ENCODE data around the gene HNF1B. TPM values are rescaled to one million over a fixed set of nuclear protein-coding genes. Genes with fewer than 3 reads are reported as not detected.

The HNF1B gene
- total RNA-seq, 4 donors from 2014 or later = not detected

- no peak overlapping the region for H3K4me3 ChIP-seq (ENCODE audit: low read depth, poor library complexity, severe bottlenecking)
- DNase-seq (ENCODE audit: low spot score in 2 of 2) = no peak
- 87 to 94% methylated on average over 5 of the region's 5 CpGs for WGBS, 2 donors
- intact Hi-C loops (cut with DNase I; ENCODE audit: low total_unique reads) = no loop called here
- no peak for TF ChIP-seq POLR2A (IDR thresholded peaks at IDR 0.05)
- no peak for TF ChIP-seq CTCF (IDR thresholded peaks at IDR 0.05)
Measured at GRCh38 chr17:37698132-37698910, 46.5 kb downstream of the HNF1B start.

GRCh38 chr17:37697381-37697780, 47.5 kb downstream of the HNF1B start:
- no peak for TF ChIP-seq POLR2A (IDR thresholded peaks at IDR 0.05)
- TF ChIP-seq CTCF (IDR thresholded peaks at IDR 0.05) = no peak
- WGBS, 2 donors = 41 to 56% methylated on average over 8 of the region's 8 CpGs
- intact Hi-C loops (cut with DNase I; ENCODE audit: low total_unique reads) = no loop called here
- no peak for DNase-seq (ENCODE audit: low spot score in 2 of 2)
- no peak overlapping the region for H3K4me3 ChIP-seq (ENCODE audit: low read depth, poor library complexity, severe bottlenecking)

- WGBS, 2 donors = 87 to 91% methylated on average over 7 of the region's 7 CpGs
- intact Hi-C loops (cut with DNase I; ENCODE audit: low total_unique reads) = no loop called here
- DNase-seq (ENCODE audit: low spot score in 2 of 2) = no peak
- no peak for TF ChIP-seq POLR2A (IDR thresholded peaks at IDR 0.05)
- TF ChIP-seq CTCF (IDR thresholded peaks at IDR 0.05) = no peak
- no peak overlapping the region for H3K4me3 ChIP-seq (ENCODE audit: low read depth, poor library complexity, severe bottlenecking)
Measured at GRCh38 chr17:37696366-37696765, 48.5 kb downstream of the HNF1B start.

GRCh38 chr17:37695726-37696125, 49.1 kb downstream of the HNF1B start:
- 92 to 93% methylated on average over 1 of the region's 1 CpG for WGBS, 2 donors
- intact Hi-C loops (cut with DNase I; ENCODE audit: low total_unique reads) = no loop called here
- H3K4me3 ChIP-seq (ENCODE audit: low read depth, poor library complexity, severe bottlenecking) = no peak overlapping the region
- no peak for DNase-seq (ENCODE audit: low spot score in 2 of 2)
- TF ChIP-seq CTCF (IDR thresholded peaks at IDR 0.05) (no peak), POLR2A (IDR thresholded peaks at IDR 0.05) (no peak)

- 95 to 97% methylated on average over 3 of the region's 3 CpGs for WGBS, 2 donors
- intact Hi-C loops (cut with DNase I; ENCODE audit: low total_unique reads) = no loop called here
- H3K4me3 ChIP-seq (ENCODE audit: low read depth, poor library complexity, severe bottlenecking) = no peak overlapping the region
- DNase-seq (ENCODE audit: low spot score in 2 of 2) = no peak
- TF ChIP-seq CTCF (IDR thresholded peaks at IDR 0.05) (no peak), POLR2A (IDR thresholded peaks at IDR 0.05) (no peak)
Measured at GRCh38 chr17:37694734-37695133, 50.1 kb downstream of the HNF1B start.

- WGBS, 2 donors = 79 to 88% methylated on average over 5 of the region's 5 CpGs
- TF ChIP-seq CTCF (IDR thresholded peaks at IDR 0.05) (no peak), POLR2A (IDR thresholded peaks at IDR 0.05) (no peak)
- no peak overlapping the region for H3K4me3 ChIP-seq (ENCODE audit: low read depth, poor library complexity, severe bottlenecking)
- intact Hi-C loops (cut with DNase I; ENCODE audit: low total_unique reads) = no loop called here
- DNase-seq (ENCODE audit: low spot score in 2 of 2) = no peak
Measured at GRCh38 chr17:37693328-37693727, 51.5 kb downstream of the HNF1B start.

All from lower leg skin (tissue), 4 donors.